H1 (cell line): ENCODE results near the gene SECISBP2L. TPM values are rescaled to one million over a fixed set of nuclear protein-coding genes. Genes with fewer than 3 reads are reported as not detected.

Experiments
- CREB1 ChIP-seq: IDR thresholded peaks from 2 replicates; pipeline ENCODE4 v1.6.1; 2012; ENCODE audit warnings: inconsistent platforms
- POLR2A ChIP-seq, 2 experiments: IDR thresholded peaks; 1 replicate in 1 of 2; 2 replicates in 1 of 2; pipeline ENCODE4 v1.6.1; 2011; ENCODE audit warnings: low read depth in 2 of 2, low read length in 2 of 2, mild to moderate bottlenecking in 2 of 2; ENCODE audit errors: control extremely low read depth in 1 of 2
- polyA plus RNA-seq, 7 experiments: library from polyadenylated mRNA; depleted of rRNA in 3 of 7; stranded (reverse) in 5 of 7; unstranded in 2 of 7; fragments of >200 nt in 5 of 7; fragments of 200-250 nt in 2 of 7; gene quantifications; 1 replicate in 5 of 7; 2 replicates in 1 of 7; 4 replicates in 1 of 7; pipeline versions ENCODE4 v1.2.1 to v1.2.3, GENCODE V29; 2011 to 2013; ENCODE audit warnings: missing spikeins in 2 of 7, mixed read lengths in 2 of 7
- total RNA-seq: library from RNA; stranded (reverse); fragmentation: NEBNext Ultra II Directional; extraction: Animal tissue kit (Norgen Biotek cat#: 25700); gene quantifications from 2 replicates; pipeline ENCODE4 v1.2.1, GENCODE V29; 2021

Gene SECISBP2L
- total and polyA plus RNA-seq, 2 of the 8 experiments (the other 6 are each of a cell fraction or from before 2014, with no cell fraction given): 7.6 to 22.8 TPM

GRCh38 chr15:49094923-49095322 lies 48.7 kb upstream of the SECISBP2L start (continued):
- TF ChIP-seq CREB1 (no peak), POLR2A (IDR thresholded peaks at IDR 0.05; ENCODE audit: control extremely low read depth in 1 of 2, low read depth in 2 of 2, low read length in 2 of 2) (no peak)
